NCI-H82 treated with DMSO at 0.1 percent for 48 hours (cell line): ENCODE data around the gene SPATA6L.

Experiments used
- DNase-seq: peaks from one replicate; lab custom pipeline; 2025; ENCODE audit not compliant: unreplicated experiment; lab: John Stamatoyannopoulos, UW

The SPATA6L gene, protein sequence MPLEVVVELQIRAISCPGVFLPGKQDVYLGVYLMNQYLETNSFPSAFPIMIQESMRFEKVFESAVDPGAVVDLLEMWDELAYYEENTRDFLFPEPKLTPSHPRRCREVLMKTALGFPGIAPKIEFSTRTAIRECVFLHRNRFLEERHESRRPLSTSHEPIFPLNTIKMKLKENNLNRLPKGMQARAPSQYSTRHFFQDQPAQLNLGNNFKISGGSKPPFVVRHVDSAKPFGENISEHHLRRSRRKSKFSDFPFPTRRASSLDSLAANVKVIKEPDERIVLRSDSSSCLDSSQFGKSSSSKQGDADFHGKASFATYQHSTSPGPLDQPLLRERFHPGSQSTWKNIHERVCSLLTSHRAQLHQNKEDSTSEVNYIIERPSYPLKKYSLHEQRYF

DNA sequence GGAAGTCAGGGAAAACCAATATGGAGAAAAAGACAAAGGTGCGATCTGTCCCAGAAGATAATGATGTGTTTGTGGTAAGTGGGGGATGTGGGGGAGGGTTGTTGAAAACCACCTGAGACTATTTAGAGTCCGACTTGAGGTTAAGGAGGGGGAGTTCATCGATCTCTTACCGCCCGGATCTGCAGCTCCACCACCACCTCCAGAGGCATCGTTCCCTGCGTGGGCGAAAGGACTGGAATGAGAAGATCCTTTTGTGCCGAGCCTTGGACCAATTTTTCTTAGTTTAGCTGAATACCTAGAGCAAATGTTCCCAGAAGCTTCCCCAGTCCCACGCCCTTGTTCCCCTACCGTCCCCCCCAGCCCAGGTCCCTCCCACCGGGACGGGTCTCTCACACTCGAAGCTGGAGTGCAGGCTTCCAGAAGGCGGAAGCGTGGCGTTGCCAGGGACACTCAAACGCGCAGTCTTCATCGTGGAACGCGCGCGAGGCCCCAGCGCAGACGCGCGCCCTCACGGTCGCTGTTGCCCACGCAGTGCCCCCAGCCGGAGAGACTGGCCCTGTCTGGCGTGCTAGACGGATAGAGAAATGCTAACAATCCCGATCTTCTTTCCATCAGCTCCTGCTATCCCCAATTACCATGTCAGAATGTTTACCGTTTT, at the start of gene SPATA6L:
TSS of gene SPATA6L (minus strand) at position 439 of the 658 bp plus-strand sequence. CDS start at position 209, 230 bp downstream.
- DNase-seq: no peak

DNA sequence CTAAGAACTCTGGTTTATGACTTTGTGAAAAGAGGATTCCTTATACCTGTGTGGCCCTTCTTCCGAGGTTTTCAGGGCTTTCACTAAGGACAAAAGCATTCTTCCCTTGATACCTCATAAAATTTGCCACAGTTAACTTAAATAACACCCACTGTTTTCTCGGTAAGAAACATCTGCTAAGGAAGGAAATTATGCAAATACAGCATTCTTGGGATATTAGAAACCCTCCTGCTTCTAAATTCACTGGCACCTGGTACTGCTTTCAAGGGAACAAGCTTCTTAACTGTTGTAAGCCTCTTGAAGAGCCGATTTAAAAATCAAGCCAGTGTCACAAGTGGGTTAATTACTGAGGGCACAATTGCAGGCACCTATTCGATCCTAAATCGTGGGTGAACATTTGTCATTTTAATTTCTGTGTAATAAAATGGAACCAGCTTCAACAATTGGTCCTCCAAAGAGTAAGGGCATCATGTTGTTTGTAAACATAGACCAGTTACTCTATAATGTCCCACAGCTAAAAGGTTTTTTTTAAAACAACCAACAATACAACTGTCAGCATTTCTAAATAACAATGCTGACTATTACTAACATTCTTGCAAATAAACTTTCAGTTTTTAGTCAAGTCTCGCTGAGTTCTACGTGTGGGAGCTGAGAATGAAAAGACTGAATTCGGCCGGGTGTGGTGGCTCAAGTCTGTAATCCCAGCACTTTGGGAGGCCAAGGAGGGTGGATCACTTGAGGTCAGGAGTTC, 48.2 kb upstream of the SPATA6L start:
- peak; percentile 28 for DNase-seq

DNA sequence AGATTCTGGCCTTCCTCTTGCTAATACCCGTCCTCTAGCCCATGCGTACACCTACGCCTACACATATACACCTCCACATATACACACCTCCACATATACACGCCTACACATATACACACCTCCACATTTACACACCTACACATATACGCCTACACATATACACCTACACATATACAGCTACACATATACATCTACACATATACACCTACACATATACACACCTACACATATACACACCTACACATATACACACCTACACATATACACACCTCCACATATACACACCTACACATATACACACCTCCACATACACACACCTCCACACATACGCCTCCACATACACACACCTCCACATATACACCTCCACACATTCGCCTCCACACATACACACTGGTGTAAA, 47.6 kb upstream of the SPATA6L start:
- DNase-seq: no peak

DNA sequence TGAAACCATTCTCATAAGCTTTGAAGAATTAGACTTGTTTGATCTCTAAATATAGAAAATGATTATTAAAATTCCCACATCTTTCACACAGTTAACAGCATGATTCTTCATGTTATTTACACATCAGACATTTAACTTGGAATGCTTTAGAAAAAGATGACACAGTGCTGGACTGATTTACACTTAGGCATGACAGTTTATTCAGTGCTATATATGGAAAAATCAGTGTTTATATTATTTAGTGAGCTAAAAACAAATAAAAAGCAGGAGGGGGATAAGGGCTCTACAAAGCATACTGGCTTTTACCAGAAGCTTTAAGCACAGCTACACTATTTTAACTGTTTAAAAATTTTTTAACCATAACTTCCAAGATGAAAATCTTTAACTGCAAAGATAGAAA, 43.1 kb upstream of the SPATA6L start:
- DNase-seq: no peak

DNA sequence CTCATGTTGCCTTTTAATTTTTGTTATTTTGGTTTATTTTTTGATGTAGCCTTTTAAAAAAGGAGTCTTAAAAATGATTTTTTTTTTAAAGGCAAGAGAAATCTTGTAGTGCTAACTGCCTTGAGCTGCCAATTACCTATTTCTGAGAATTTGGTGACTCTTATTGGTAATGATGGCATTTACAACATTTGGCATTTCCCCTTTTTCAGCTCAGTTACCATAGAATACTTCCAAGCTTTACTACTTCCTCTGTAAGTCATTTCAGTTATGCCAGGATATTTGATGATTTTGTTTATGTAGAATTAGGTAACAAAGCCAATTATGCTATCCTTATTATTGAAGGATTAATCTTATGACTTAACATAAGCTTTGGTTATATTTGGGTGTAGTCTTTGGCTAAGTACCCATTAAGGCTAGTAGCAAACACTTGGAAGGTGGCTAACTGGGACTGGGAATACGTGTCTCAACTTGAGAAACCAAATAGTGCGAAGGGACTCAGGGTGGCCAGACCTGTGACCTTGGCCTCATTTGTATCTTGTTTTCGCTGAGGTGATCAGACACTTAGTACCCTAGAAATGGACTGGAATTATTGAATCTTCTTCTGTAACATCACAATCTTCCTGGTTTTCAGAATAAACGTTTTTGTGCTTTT, 40.8 kb upstream of the SPATA6L start:
- DNase-seq: no peak

DNA sequence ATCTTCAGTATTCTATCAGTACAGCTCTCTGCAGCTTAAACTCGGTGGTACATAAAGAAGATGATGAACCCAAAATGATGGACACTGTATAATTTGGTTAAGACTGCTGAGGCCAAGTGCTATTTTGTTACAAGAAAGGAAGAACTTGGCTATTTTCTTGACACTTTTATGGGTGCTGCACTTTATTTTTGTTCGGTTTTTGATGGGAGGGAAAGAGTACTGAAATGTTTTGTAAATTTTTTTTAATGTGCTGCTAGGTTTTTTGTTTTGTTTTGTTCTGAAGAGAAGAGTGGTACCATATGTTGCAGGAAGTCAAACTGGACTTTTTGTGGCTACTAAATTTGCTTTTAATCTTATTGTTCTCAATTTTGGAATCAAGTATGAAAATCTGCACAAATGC, 39.7 kb upstream of the SPATA6L start:
- no peak for DNase-seq

DNA sequence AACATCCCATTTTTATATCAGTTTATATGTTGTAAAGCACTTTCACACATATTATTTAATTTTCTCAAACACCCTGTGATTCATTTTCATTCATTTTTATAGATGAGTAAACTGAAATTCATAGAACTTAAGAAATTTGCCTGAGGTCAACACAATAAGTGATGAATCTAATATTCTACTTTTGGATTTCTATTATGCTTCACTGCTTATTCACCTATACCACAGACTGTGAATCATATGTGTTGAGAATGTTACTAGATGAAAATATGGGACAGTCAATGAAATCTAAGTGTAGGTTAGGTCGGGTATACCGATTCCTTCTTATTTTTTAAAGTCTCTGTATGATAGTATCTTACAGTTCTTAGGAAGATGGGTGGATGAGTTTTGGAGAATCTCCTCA, 37.8 kb upstream of the SPATA6L start:
- DNase-seq: no peak

DNA sequence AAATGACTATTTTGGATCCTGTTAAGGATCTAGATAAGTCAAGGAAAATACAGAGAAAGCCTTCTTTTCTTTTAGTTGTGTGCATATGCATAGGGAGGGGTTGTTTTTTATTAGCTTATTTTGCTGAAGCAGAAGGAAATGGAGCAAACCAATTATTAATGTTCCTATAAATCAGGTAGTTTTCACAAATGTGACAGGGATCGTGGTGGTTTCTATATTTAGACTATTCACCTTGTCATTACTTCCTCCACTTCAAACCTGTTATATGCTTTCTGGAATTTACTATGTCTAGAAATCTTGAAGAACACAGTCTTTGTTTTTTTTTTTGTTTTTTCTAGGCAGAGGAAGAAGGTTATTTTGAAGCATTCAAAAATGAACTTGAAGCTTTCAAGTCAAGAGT, 35.2 kb upstream of the SPATA6L start:
- no peak for DNase-seq

DNA sequence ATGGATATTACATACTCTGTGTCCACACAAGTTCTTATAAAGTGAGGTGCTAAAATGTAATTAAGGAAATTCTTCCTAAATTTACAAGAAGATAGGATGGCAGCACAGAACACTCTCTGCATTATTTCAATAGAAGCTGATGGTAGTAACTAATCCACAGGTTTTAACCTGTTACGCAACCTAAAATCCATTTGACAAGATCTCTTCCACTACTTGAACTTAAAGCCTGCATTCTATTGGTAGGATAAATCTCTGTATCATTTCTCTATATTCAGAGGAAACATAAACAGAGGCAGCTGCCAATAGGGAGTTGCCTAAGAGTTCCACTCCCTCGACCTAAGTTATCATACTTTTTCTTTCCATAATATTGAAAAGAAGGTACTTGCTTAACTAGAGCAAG, 34.7 kb upstream of the SPATA6L start:
- no peak for DNase-seq

DNA sequence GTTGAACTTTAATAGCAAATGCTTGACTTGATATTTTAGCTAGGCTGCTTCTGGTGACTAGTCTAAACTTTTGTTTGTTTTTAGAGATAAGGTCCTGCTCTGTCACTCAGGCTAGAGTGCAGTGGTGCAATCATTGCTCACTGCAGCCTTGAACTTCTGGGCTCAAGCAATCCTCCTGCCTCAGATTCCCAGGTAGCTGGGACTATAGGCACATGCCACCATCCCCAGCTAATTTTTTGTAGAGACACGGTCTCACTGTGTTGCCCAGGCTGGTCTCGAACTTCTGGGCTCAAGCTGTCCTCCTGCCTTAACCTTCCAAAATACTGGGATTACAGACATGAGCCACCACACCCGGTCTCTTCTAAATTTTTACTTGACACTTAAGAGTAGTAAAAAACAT, 33.8 kb upstream of the SPATA6L start:
- DNase-seq: no peak

DNA sequence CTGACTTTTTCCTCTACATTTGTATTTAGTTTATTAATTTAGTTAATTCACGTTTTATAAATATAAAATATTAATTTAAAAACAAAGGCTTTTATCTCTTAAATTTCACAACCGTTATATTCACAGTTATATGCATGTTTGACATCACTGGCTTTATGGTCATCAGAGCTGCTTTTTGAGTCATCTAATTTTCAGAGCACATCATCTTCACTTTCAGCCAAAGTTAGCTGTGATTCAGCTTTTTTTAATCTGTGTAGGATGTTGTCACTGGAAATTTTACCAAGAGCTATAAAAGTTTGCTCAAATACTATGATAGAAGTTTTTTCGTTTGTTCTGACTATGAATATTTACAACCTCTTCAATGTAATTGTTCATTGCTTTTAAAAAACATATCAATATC, 25.5 kb upstream of the SPATA6L start:
- no peak for DNase-seq

DNA sequence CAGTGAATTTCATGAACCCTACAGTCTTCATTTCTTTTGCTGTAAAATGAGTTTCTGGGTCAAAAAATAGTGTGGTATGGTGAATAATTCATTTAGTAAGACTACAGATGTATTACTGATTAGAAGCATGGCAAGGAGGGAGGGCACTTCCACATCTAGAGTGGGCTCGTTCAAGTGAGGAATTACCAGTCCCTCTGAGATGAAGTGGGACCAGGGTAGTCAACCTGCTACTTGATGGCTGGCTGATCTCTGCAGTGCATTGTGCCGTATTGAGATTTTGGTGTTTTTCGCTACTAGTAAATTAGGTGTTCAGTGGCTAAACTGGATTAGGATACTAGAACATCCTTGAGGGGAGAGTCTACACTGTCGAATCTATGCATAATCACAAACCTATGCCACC, 23.9 kb upstream of the SPATA6L start:
- no peak for DNase-seq

DNA sequence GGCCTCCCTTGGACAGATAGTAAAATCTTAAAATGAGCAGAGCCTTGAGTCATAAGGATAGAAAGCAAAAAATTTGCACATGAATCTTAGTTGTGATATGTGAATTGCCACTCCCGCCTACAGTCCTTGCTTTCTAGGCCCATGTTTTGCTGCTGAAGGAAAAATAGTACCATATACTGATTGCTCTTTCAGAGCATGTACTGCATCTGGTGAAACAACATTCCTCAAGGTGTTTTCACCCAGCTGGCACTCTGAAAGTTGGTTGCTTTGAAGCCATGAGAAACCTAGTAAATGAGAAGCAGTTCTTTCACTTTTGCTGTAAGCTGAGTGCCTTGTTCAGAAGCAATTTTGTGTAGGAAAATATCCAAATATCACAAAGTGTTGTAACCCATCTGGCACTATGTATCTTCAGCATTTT, 23.4 kb upstream of the SPATA6L start:
- DNase-seq: no peak

DNA sequence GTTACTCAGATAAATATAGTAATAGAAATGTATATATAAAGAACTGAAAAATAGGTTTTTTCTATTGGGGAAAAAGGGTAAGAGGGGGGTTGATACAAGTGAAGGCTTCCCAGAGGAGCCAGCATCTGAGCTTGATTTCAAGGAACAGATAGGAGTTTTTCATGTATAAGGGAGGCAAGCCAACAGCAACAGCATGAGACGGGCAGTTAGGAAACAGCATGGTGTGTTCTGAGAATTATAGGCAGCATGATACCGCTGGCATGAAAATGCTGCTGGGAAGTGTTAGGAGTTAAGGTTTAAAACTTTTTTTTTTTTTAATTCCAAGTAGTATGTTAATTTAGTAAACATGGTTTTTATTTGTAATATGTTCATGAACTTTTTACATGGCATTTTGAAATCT, 22.7 kb upstream of the SPATA6L start:
- no peak for DNase-seq

DNA sequence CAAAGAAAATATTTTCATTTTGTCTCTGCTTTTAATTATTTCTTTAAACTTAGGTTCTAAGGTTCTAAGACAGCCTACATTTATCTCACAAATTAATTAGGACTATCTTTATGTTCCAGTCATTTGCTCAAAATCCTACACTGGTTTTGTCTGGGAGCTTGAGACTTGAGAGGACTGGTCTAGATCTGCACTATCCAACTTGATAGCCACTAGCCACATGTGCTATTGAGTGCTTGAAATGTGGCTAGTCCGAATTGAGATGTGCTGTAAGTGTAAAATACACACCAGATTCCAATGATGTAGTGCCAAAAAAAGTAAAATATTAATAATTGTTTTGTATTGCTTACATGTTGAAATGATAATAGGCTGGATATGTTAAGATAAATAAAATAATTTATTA, 20.3 kb upstream of the SPATA6L start:
- no peak for DNase-seq

DNA sequence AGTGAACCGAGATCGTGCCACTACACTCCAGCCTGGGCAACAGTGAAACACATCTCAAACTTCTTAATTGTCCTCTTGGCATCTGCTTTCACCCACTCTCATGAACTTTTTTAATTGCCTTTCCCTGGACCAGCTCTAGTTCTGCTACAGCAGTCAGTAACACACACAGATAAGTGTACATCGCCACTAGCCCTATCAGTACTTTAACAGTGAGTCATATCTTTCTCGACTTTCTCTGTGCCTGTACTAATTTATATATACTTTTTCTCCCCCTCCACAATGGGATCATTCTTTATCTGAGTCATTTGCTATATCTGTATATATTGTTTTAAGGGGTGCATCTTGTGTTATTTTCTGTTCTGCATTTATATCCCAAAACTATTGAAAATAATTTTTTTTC, 19.8 kb upstream of the SPATA6L start:
- no peak for DNase-seq

DNA sequence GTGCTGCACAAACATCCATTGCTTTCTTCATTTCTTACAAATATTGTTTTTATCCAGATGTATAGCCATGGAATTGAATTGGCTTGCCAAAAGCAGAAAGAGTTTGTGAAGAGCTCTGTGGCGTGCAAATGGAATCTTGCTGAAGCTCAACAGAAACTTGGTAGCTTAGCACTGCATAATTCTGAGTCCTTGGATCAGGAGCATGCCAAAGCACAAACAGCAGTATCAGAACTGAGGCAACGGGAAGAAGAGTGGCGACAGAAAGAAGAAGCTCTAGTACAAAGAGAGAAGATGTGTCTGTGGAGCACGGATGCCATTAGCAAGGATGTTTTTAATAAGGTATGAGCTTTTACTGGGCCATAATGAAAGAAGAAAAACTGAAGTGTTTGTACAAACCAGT, 18.5 kb upstream of the SPATA6L start:
- no peak for DNase-seq

DNA sequence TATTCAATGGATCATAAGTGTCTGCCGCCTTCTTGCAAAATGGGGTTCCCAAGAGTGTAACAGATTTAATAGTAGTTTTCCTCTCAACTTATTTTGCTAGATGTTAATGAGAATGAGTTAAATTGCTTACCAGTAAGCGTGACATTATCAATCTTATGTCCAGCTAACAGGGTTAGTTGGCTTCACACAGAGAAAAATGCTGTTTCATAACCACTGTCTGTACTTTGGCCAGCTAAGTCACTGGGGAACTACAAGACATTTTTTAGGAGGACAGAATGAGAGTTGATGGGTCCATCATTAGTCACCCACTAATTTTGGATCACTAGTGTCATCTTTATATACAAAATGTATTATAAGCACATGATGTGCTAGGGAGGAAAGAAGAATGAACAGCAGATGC, 14.5 kb upstream of the SPATA6L start:
- no peak for DNase-seq

DNA sequence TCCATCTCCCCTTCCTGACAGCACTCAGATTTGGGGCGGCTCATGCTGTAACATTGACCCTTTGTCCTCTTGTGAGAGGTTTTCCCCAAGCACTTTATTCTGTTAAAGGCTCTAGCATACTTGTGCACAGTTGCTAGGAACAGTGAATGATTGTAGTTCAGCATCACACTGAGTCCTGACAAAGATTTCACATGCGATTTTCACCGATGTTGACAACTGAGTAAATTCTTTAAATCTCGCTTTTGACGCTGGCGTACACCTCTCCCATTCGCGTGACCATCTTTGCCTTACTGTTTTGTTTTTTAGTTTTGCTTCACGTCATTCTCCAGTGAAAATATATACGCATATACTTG, 13.9 kb upstream of the SPATA6L start:
- no peak for DNase-seq

DNA sequence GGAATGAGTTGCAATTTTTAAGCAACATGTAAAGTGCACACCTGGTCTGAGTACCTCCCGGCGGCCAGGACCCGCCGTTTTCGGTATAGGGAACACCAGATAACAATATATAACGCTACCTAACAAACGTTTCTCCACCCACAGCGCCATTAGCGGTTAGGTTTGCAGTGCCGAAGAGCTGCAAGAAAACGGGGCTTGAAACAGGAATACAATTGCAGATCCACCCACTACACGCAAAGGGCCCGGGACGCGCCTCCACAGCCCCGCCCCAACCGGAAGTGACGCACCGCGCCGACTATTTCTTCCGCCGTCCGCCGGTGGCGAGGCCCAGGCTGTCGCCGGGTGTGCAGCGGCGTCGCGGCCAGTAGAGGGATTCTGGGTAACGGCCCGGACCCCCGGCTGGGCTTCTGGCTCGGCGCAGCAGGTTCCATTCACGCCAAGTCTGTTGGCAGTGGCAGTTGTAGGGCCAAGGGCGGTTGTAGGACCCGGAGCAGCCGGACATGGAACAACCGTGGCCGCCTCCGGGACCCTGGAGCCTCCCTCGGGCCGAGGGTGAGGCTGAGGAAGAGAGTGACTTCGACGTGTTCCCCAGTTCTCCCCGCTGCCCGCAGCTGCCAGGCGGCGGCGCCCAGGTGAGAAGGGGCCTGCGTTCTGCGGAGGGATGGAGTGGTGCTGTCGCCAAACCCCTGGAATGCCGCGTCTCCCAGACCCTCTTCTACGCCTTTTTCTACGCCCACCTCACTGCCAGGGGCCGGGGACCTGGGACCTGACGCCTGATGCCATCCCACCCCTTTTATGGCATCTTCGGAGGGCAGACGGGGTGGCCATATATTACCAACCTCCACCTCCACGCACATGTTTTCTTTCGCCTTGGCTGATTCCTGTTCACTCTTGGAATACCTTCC, 13.2 kb upstream of the SPATA6L start, which contains the start of gene CDC37L1:
TSS of gene CDC37L1 (plus strand) at position 302 of the 905 bp plus-strand sequence. CDS start at position 501, 199 bp downstream.
- DNase-seq: peak; percentile 65
